ENCODE results near the gene GNS. TPM values are rescaled to one million over a fixed set of nuclear protein-coding genes. Genes with fewer than 3 reads are reported as not detected.

The GNS gene
- total RNA-seq, 1 donor from 2014 or later = 80.2 TPM

- DNase-seq (ENCODE audit: low spot score) = no peak
- peaks cover 3% of the 10 kb centered on the region for H3K27me3 Mint-ChIP-seq (ENCODE audit: unreplicated experiment)
- TF ChIP-seq, protein P1, sequence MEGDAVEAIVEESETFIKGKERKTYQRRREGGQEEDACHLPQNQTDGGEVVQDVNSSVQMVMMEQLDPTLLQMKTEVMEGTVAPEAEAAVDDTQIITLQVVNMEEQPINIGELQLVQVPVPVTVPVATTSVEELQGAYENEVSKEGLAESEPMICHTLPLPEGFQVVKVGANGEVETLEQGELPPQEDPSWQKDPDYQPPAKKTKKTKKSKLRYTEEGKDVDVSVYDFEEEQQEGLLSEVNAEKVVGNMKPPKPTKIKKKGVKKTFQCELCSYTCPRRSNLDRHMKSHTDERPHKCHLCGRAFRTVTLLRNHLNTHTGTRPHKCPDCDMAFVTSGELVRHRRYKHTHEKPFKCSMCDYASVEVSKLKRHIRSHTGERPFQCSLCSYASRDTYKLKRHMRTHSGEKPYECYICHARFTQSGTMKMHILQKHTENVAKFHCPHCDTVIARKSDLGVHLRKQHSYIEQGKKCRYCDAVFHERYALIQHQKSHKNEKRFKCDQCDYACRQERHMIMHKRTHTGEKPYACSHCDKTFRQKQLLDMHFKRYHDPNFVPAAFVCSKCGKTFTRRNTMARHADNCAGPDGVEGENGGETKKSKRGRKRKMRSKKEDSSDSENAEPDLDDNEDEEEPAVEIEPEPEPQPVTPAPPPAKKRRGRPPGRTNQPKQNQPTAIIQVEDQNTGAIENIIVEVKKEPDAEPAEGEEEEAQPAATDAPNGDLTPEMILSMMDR (IDR thresholded peaks at IDR 0.05; ENCODE audit: unreplicated experiment) = no peak
- H3K36me3 Mint-ChIP-seq (ENCODE audit: low read depth, unreplicated experiment) = no peaks in the 10 kb centered on the region
- H3K4me1 Mint-ChIP-seq (ENCODE audit: unreplicated experiment) = no peaks in the 10 kb centered on the region
- no peak overlapping the region for H3K27ac Mint-ChIP-seq (ENCODE audit: unreplicated experiment)
- no peak overlapping the region for H3K4me3 Mint-ChIP-seq (ENCODE audit: unreplicated experiment)
- no peaks in the 10 kb centered on the region for H3K9me3 Mint-ChIP-seq (ENCODE audit: unreplicated experiment)
Measured at GRCh38 chr12:64790166-64790565, 31.0 kb upstream of the GNS start.

- H3K27ac Mint-ChIP-seq (ENCODE audit: unreplicated experiment) = no peak overlapping the region
- no peak for DNase-seq (ENCODE audit: low spot score)
- H3K36me3 Mint-ChIP-seq (ENCODE audit: low read depth, unreplicated experiment) = no peaks in the 10 kb centered on the region
- TF ChIP-seq, protein P1 (IDR thresholded peaks at IDR 0.05; ENCODE audit: unreplicated experiment) = no peak
- peaks cover 19% of the 10 kb centered on the region for H3K4me1 Mint-ChIP-seq (ENCODE audit: unreplicated experiment)
- H3K27me3 Mint-ChIP-seq (ENCODE audit: unreplicated experiment) = peaks cover 7% of the 10 kb centered on the region
- H3K9me3 Mint-ChIP-seq (ENCODE audit: unreplicated experiment) = no peaks in the 10 kb centered on the region
- no peak overlapping the region for H3K4me3 Mint-ChIP-seq (ENCODE audit: unreplicated experiment)
Measured at GRCh38 chr12:64785838-64786237, 26.6 kb upstream of the GNS start.

GRCh38 chr12:64782191-64782876 is 23.1 kb upstream of the GNS start:
- H3K27me3 Mint-ChIP-seq (ENCODE audit: unreplicated experiment) = peaks cover 7% of the 10 kb centered on the region
- no peak for DNase-seq (ENCODE audit: low spot score)
- H3K27ac Mint-ChIP-seq (ENCODE audit: unreplicated experiment) = peak overlapping the region; percentile 65
- H3K9me3 Mint-ChIP-seq (ENCODE audit: unreplicated experiment) = no peaks in the 10 kb centered on the region
- peaks cover 23% of the 10 kb centered on the region for H3K4me1 Mint-ChIP-seq (ENCODE audit: unreplicated experiment)
- TF ChIP-seq, protein P1 (IDR thresholded peaks at IDR 0.05; ENCODE audit: unreplicated experiment) = no peak
- H3K36me3 Mint-ChIP-seq (ENCODE audit: low read depth, unreplicated experiment) = peaks cover 4% of the 10 kb centered on the region
- H3K4me3 Mint-ChIP-seq (ENCODE audit: unreplicated experiment) = peak overlapping the region; percentile 90

GRCh38 chr12:64781280-64782190 is 22.3 kb upstream of the GNS start:
- Mint-ChIP-seq H3K9me3 (ENCODE audit: unreplicated experiment) (no peaks in the 10 kb centered on the region), H3K27ac (ENCODE audit: unreplicated experiment) (peak overlapping the region; percentile 65)

More at GRCh38 chr12:64781280-64782190, 22.3 kb upstream of the GNS start:
- TF ChIP-seq, protein P1 (IDR thresholded peaks at IDR 0.05; ENCODE audit: unreplicated experiment) = no peak
- Mint-ChIP-seq H3K27me3 (ENCODE audit: unreplicated experiment) (peaks cover 7% of the 10 kb centered on the region), H3K4me1 (ENCODE audit: unreplicated experiment) (peaks cover 26% of the 10 kb centered on the region), H3K4me3 (ENCODE audit: unreplicated experiment) (peak overlapping the region; percentile 90), H3K36me3 (ENCODE audit: low read depth, unreplicated experiment) (peaks cover 4% of the 10 kb centered on the region)
- DNase-seq (ENCODE audit: low spot score) = no peak
